Right cardiac atrium (tissue), 5 donors: ENCODE results near the gene DMTF1. TPM values are rescaled to one million over a fixed set of nuclear protein-coding genes. Genes with fewer than 3 reads are reported as not detected.
A peak's percentile ranks its signal among the peaks of the same experiment; 100 is the strongest.

Source experiments
- ATAC-seq, 2 donors: fragments of 200-7000 bp; cut with Tn5 transposase; one replicate each; pipeline versions ENCODE4 v1.8.0 to v1.9.1; 2020; ENCODE audit warnings: moderate library complexity in 2 of 2, mild to moderate bottlenecking in 1 of 2
- DNase-seq, 3 donors: peaks; one replicate each; pipeline ENCODE4 v3.0.0-alpha.2; 2020
- H3K27ac ChIP-seq: one replicate; pipeline ENCODE4 v1.5.1; 2013; ENCODE audit warnings: mild to moderate bottlenecking, low read length, control low read depth, moderate library complexity
- H3K27me3 ChIP-seq: one replicate; pipeline ENCODE4 v1.6.1; 2013; ENCODE audit not compliant: control insufficient read depth, insufficient read depth
- H3K4me1 ChIP-seq: one replicate; pipeline ENCODE4 v1.6.1; 2013; ENCODE audit warnings: low read length; ENCODE audit not compliant: control insufficient read depth, insufficient read depth
- H3K4me3 ChIP-seq: one replicate; pipeline ENCODE4 v1.5.1; 2013; ENCODE audit warnings: low read length, control low read depth
- H3K9me3 ChIP-seq: one replicate; pipeline ENCODE4 v1.6.1; 2013; ENCODE audit warnings: low read length; ENCODE audit not compliant: control insufficient read depth
- WGBS: extraction: QIAGEN DNeasy Blood & Tissue Kit; methylation state at CpG from one replicate; pipeline ENCODE4 v1.1.7; 2013; 5-methylcytosine and 5-hydroxymethylcytosine counted together
- intact Hi-C, 4 donors: fragments of 100-400 bp; cut with DNase I; formaldehyde crosslinking; loops; one replicate each; pipeline versions ENCODE4 v1.11.0 to v1.14.0; 2022 to 2023
- polyA plus RNA-seq: library from polyadenylated mRNA; stranded (reverse); fragments of 200-250 nt; gene quantifications from one replicate; pipeline ENCODE4 v1.2.3, GENCODE V29; 2013
- total RNA-seq, 4 donors: library from RNA; stranded (reverse); fragmentation: NEBNext Ultra II Directional; extraction: Animal tissue kit (Norgen Biotek cat#: 25700); gene quantifications; one replicate each; pipeline ENCODE4 v1.2.1, GENCODE V29; 2021
- donor health status: healthy with polysubstance abuse.
- donor health status: DM: no; HTN: yes; CAD: no.
- donor health status: DM: no; HTN: no; CAD: no.
- donor health status: DM: no; HTN: yes; CAD: no; lungs with severe emphysema.
- donor health status: DM: yes; HTN: yes; CAD: no.

The DMTF1 gene
- total and polyA plus RNA-seq, 5 donors = 23.7 to 36.5 (median 35.9) TPM

GRCh38 chr7:87213252-87213651, 61.0 kb downstream of the DMTF1 start:
- intact Hi-C loops = loop anchor here in 2 of 4 donors (10.0 kb wide), 1 partner anchor 48 kb away; no protein-coding TSS in a partner anchor
- WGBS = 70% methylated on average over 1 of the region's 1 CpG
- Histone ChIP-seq H3K27me3 (no peaks in the 10 kb centered on the region), H3K4me1 (peaks cover 8% of the 10 kb centered on the region), H3K4me3 (no peak overlapping the region), H3K27ac (no peak overlapping the region), H3K9me3 (no peaks in the 10 kb centered on the region)
- ATAC-seq (no peak), DNase-seq (no peak)

- H3K4me3 ChIP-seq = no peak overlapping the region
- no peaks in the 10 kb centered on the region for H3K27me3 ChIP-seq
- intact Hi-C loops = loop anchor here in 2 of 4 donors (10.0 kb wide), 1 partner anchor 49 kb away; no protein-coding TSS in a partner anchor
- DNase-seq = no peak
- H3K27ac ChIP-seq = no peak overlapping the region
- H3K4me1 ChIP-seq = peaks cover 8% of the 10 kb centered on the region
- ATAC-seq = no peak
- no peaks in the 10 kb centered on the region for H3K9me3 ChIP-seq
- 46% methylated on average over 2 of the region's 2 CpGs for WGBS
Observed at GRCh38 chr7:87213811-87214210, 61.6 kb downstream of the DMTF1 start.

- Histone ChIP-seq H3K27ac (no peak overlapping the region), H3K4me3 (no peak overlapping the region), H3K9me3 (no peaks in the 10 kb centered on the region), H3K4me1 (peaks cover 8% of the 10 kb centered on the region), H3K27me3 (no peaks in the 10 kb centered on the region)
- 97% methylated on average over 3 of the region's 3 CpGs for WGBS
- ATAC-seq (no peak), DNase-seq (no peak)
- intact Hi-C loops = loop anchor here in 2 of 4 donors (10.0 kb wide), 1 partner anchor 50 kb away; no protein-coding TSS in a partner anchor
Observed at GRCh38 chr7:87215046-87215445, 62.8 kb downstream of the DMTF1 start.

- H3K4me3 ChIP-seq = no peak overlapping the region
- DNase-seq (no peak), ATAC-seq (no peak)
- WGBS = 47% methylated on average over 5 of the region's 5 CpGs
- no peak overlapping the region for H3K27ac ChIP-seq
- peaks cover 2% of the 10 kb centered on the region for H3K4me1 ChIP-seq
- no peaks in the 10 kb centered on the region for H3K9me3 ChIP-seq
- intact Hi-C loops = loop anchor here in 2 of 4 donors (10.0 kb wide), 1 partner anchor 52 kb away; no protein-coding TSS in a partner anchor
- H3K27me3 ChIP-seq = no peaks in the 10 kb centered on the region
Observed at GRCh38 chr7:87216701-87217508, 64.7 kb downstream of the DMTF1 start.

GRCh38 chr7:87217983-87218653, 65.9 kb downstream of the DMTF1 start:
- Histone ChIP-seq H3K27me3 (no peaks in the 10 kb centered on the region), H3K4me1 (peaks cover 2% of the 10 kb centered on the region), H3K9me3 (no peaks in the 10 kb centered on the region), H3K4me3 (peak overlapping the region; percentile 83), H3K27ac (no peak overlapping the region)
- DNase-seq = no peak
- 64% methylated on average over 9 of the region's 9 CpGs for WGBS
- intact Hi-C loops = loop anchor here in 2 of 4 donors (10.0 kb wide), 1 partner anchor 53 kb away; no protein-coding TSS in a partner anchor
- ATAC-seq = no peak

GRCh38 chr7:87218796-87219544, 66.7 kb downstream of the DMTF1 start:
- ATAC-seq = peak; percentile 70 to 76
- H3K27ac ChIP-seq = peak overlapping the region; percentile 71
- WGBS = 5% methylated on average over 17 of the region's 17 CpGs
- DNase-seq = peak; percentile 74 to 86 (median 85)
- H3K9me3 ChIP-seq = no peaks in the 10 kb centered on the region
- no peaks in the 10 kb centered on the region for H3K27me3 ChIP-seq
- intact Hi-C loops = loop anchor here in 2 of 4 donors (10.0 kb wide), 1 partner anchor 54 kb away; no protein-coding TSS in a partner anchor
- H3K4me3 ChIP-seq = peak overlapping the region; percentile 83
- peaks cover 2% of the 10 kb centered on the region for H3K4me1 ChIP-seq

GRCh38 chr7:87219545-87220025, 67.3 kb downstream of the DMTF1 start, which contains the start of gene TMEM243:
Gene TMEM243, minus strand, starts transcription at chr7:87219732. Its CDS starts 229 bp downstream, at chr7:87219503.
- intact Hi-C loops = loop anchor here in 3 of 4 donors (10.0 kb wide), 1 partner anchor 55 kb away; no protein-coding TSS in a partner anchor
- H3K4me1 ChIP-seq = peaks cover 2% of the 10 kb centered on the region
- H3K9me3 ChIP-seq = no peaks in the 10 kb centered on the region
- DNase-seq (peak; percentile 84 to 94 (median 93)), ATAC-seq (peak; percentile 91 to 94)
- H3K4me3 ChIP-seq = peak within 1 kb of the TSS; percentile 83
- H3K27me3 ChIP-seq = no peaks in the 10 kb centered on the region
- under 1% methylated on average over 41 of the region's 41 CpGs for WGBS
- peak within 1 kb of the TSS; percentile 79 for H3K27ac ChIP-seq

GRCh38 chr7:87220026-87220733, 67.9 kb downstream of the DMTF1 start:
- under 1% methylated on average over 75 of the region's 75 CpGs for WGBS
- peak; percentile 91 to 92 for ATAC-seq
- H3K27ac ChIP-seq = peak overlapping the region; percentile 79
- peak; percentile 86 to 92 (median 92) for DNase-seq
- no peaks in the 10 kb centered on the region for H3K27me3 ChIP-seq
- H3K4me1 ChIP-seq = peaks cover 2% of the 10 kb centered on the region
- intact Hi-C loops = loop anchor here in 1 of 4 donors (10.0 kb wide), 1 partner anchor 55 kb away; no protein-coding TSS in a partner anchor
- peak overlapping the region; percentile 83 for H3K4me3 ChIP-seq
- no peaks in the 10 kb centered on the region for H3K9me3 ChIP-seq

- Histone ChIP-seq H3K9me3 (no peaks in the 10 kb centered on the region), H3K4me3 (peak overlapping the region; percentile 83), H3K27ac (no peak overlapping the region), H3K4me1 (peaks cover 2% of the 10 kb centered on the region), H3K27me3 (no peaks in the 10 kb centered on the region)
- no peak for ATAC-seq
- DNase-seq = peak in 1 of 3 donors; percentile 56
- intact Hi-C loops = loop anchor here in 1 of 4 donors (10.0 kb wide), 1 partner anchor 56 kb away; no protein-coding TSS in a partner anchor
- WGBS = 8% methylated on average over 17 of the region's 17 CpGs
Observed at GRCh38 chr7:87220734-87221215, 68.5 kb downstream of the DMTF1 start.
